SIG-M5 (cell line): ENCODE measurements around the gene SLC30A4.
"Not testable (repeated sequence)": the region's sequence is repeated elsewhere in the genome, so short reads cannot be mapped to it uniquely, and the experiment has no call there.

ENCODE experiments used
- DNase-seq: peaks from one replicate; lab custom pipeline; 2025; lab: John Stamatoyannopoulos, UW

Gene SLC30A4

DNA sequence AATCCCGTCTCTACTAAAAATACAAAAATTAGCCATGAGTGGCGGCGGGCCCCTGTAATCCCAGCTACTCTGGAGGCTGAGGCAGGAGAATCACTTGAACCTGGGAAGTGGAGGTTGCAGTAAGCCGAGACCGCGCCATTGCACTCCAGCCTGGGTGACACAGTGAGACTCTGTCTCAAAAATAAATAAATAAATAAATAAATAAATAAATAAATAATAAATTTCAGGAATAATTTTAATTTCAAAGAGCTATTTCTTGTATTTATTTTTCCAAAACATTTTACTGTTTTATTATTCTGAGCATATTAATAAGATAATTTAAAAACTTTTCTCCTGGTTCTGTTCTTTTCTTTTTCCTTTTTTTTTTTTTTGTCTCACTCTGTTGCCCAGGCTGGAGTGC, 15.4 kb downstream of the SLC30A4 start:
- DNase-seq: not testable (repeated sequence)

DNA sequence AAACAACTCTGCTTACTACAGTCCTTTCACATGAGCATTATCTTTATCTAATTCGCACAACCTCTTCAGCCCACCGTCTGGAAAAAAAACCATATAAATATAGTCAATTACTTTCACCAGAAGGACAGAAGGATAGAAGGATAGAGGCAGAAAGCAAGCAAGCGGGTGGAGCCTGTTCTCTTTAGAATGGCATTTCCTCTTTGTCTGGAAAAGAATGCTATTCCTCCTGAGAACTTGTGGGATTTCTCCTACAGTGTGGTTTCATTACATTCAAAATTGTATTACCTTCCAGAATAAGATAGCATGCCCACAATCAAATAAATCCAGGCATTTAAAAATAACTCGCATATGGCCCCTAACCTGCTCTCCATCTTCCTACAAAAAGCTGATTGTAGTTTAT, 23.1 kb downstream of the SLC30A4 start:
- DNase-seq: no peak

DNA sequence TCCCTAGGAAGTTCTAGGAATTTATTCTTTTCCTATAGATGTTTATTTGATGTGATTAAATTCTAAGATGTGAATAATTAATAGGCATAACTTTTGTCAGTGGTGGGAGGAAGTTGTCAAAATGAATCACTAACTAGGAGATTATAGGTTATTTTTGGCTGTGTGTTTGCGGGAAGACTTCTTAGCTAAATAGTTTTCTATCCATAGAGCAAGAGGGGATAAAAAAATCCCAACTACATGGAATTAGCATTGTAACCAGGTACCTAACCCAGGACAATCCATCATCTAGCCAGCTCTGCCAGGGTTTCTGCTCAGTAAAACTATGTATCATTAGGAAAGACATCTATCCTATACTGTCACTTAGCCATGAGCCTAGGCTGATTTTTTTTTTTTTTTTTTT, 23.9 kb downstream of the SLC30A4 start:
- no peak for DNase-seq

DNA sequence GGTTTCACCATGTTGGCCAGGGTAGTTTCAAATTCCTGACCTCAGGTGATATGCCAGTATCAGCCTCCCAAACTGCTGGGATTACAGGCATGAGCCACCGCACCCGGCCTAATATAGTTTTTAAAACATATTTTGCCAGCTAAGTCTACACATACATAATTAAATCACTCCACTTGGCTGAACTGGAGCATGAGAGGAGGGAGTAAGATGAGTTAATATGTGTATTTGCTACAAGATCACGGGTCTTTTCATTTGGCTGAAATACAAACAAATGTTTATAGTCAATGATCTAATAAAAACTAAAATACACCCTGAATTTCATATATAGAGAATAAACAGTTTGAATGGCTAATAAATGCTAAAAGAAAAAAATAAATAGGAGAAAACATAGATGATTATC, 25.3 kb downstream of the SLC30A4 start:
- no peak for DNase-seq

DNA sequence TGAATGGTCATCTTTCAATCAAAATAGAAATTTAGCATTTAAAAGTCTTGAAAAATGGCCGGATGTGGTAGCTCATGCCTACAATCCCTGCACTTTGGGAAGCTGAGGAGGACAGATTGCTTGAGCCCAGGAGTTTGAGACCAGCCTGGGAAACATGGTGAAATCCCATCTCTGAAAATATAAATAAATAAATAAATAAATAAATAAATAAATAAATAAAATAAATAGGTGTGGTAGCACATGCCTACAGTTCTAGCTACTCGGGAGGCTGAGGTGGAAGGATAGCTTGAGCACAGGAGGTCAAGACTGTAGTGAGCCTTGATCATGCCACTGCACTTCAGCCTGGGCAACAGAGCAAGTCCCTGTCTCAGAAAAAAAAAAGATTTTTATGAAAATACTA, 25.9 kb downstream of the SLC30A4 start:
- DNase-seq: no peak

DNA sequence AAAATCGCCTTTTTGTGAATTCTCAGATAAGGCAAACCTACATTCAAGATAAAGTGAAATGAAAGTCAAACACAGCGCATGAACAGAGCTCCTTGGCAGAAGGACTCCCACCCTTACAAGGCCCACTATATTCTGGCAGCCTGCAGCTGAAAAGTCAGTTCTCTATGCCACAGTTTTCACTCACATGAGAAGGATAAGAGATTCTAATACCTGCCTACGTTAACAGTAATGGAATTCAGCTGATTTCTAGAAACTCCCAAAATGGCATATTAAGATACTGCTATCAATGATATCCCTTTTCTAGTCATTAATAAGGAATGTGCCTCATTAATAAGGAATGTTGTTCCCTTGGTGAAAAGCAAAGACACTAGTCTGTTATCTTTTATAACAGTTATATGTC, 27.0 kb downstream of the SLC30A4 start:
- DNase-seq: no peak

DNA sequence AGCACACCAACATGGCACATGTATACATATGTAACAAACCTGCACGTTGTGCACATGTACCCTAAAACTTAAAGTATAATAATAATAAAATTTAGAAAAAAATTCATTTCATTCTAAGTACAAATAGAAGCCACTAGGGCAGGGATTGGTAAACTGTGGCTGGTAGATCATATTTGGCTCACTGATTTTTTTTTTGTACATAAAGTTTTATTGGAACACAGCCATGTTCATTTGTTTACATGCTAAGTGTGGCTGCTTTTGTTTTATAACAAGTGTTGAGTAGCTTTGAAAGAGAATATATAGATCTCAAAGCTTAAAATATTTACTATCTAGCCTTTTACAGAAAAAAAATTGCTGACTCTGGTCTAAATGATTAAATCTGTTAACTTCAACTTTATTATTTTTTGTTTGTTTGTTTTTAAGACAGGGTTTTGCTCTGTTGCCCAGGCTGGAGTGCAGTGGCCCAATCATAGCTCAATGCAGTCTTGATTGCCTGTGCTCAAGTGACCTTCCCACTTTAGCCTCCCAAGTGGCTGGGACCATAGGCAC, 32.8 kb downstream of the SLC30A4 start:
- no peak for DNase-seq

DNA sequence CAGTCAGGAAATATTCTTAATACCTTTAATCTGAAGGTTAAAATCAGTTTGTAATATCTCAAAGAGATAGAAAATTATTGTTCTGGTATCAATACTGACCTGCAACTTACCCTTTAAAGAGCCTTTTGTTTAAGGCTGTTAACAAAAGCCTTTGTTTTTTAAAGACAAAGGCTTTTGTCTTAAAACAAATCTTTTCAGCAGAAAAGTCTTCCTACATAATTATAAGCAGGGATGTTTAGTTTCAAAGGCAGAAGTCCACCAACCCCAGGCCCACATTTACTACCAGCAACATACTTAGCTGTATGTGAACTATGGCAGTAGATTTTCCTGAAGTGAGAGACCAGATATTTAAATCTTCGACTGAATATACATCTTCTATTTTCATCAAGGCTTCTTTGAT, 36.2 kb downstream of the SLC30A4 start:
- no peak for DNase-seq

DNA sequence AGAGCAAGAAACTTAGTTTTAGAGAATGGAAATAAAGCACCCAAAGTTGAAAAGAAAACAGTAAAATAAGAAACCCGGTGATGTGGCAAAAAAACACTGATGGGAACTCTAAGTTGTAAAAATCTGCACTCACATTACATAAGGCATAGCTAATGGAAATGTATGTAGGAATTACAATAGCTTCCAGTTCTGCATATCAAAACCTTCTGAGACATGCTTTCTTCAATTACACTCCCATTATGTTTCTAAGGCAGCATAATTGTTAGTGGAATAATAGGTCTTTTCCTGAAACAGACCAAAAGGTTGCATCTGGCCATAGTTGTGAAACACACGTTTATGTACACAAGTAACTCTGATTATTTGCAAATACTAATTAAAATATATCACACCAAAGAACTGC, 41.4 kb downstream of the SLC30A4 start:
- DNase-seq: no peak

DNA sequence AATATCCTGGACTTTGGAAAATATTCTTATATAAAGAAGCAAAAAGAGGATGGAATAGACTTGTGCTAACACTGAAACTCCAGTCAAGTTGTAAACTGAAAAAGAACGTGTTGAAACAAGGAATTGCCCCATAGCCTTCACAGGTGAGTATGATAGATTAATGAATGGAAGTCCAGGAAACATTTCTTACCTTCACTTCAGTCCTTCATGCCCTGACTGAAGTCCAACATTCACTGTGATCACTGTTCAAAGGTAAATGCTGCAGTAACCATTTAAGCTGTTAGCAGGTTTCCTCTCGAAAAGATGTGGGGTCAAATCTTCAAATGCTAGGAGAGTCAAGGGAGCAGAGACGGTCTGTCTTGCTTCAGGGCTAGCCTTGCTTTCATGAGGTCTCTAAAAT, 46.1 kb downstream of the SLC30A4 start:
- no peak for DNase-seq

DNA sequence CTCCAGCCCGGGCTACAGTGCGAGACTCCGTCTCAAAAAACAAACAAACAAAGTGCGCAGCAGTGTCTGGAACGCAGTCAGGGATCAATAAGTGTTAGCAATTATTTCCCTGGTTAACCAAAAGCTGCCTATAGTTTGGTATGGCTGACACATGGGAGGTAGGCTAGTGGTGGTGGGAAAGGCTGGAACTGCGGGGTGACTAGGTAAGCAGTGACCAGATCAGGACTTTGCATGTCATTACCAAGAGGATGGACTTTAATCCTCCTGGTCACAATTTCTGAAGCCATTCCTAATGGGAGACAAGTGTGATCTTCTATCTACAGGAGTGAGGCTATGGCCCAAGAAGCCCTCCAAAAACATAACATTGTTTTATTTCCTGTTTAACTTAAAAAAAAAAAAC, 47.8 kb downstream of the SLC30A4 start:
- DNase-seq: no peak

DNA sequence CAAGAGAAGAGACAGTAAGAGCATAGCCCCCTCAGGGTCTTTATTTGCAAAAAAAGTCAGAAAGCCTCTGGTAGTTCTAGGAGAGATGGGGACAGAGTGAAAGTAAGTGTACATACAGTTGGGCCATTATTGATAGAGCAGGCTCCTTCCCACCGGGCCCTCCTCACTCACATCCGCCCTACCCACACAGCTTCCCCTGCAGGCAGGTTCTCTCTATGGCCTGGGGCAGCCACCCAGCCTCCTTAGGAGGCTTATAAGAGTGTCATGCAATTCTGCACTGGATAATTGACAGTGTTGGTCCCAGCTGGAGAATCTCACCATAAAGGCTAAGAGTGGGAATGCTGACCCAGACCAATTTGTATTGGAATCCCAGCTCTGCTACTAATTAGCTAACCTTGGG, 49.5 kb downstream of the SLC30A4 start:
- no peak for DNase-seq

DNA sequence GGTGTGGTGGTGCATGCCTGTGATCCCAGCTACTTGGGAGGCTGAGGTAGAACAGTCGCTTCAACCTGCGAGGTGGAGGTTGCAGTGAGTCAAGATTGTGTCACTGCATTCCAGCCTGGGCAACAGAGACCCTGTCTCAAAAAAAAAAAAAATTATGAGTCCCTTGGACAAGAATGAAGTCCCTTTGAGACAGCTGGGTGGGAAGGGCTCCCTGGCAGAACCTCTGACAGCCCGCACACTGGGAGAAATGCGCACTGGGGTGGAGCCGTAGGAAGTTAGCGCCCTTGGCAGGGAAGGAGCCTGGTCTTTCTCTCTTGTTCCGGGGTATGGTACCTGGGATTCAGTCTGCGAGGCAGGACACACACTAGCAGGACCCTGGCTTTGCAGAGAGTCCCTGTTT, 51.4 kb downstream of the SLC30A4 start:
- no peak for DNase-seq

DNA sequence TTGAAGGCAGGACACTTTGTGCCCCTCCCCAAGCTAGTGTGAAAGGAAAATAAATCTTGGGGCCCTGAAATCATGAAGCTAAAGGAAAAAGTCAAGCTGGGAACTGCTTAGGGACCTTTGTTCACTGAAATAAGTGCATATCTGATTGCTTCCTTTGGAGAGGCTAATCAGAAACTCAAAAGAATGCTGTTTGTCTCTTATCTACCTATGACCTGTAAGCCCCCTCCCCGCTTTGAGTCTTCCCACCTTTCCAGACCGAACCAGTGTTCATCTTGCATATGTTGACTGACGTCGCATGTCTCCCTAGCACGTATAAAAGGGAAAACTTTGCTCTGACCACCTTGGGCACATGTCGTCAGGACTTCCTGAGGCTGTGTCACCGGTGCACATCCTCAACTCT, 53.1 kb downstream of the SLC30A4 start:
- no peak for DNase-seq

DNA sequence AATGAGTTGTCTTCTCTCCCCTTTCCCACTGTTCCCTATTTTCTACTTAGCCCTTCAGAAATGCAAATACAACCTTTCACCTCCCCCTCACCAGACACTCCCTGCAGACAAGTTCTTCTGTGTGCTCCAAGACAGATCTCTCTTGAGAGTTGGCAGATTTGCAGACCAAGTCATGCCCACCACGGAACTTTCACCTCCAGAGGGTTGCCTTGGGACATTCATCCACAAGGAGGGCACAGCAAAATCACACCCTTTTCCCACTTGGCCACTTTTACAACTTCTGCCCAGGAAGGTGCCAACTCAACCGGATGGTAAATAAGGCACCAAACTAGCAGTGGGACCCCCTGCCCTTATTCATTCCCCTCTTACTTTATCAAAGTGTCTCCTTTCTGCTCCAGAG, 53.5 kb downstream of the SLC30A4 start:
- DNase-seq: no peak

DNA sequence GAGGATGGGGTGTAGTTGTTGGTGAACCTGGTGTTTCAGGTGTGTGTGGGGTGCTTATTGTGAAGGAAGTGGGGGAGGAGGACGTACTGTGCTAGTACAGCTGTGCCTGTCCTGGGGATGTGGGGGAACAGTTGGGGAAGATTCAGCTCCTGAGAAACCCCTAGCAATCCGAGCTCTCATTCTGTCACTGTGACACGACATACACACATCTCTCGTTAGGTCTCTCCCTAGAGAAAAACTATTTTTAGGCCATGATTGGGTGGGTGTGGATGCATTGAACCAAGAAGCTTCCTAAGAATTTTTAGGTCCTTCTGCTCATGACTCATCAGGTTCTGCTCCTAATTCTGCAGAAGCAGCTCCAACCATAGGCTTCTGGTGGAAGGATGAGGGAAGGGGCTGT, 54.3 kb downstream of the SLC30A4 start:
- DNase-seq: no peak

DNA sequence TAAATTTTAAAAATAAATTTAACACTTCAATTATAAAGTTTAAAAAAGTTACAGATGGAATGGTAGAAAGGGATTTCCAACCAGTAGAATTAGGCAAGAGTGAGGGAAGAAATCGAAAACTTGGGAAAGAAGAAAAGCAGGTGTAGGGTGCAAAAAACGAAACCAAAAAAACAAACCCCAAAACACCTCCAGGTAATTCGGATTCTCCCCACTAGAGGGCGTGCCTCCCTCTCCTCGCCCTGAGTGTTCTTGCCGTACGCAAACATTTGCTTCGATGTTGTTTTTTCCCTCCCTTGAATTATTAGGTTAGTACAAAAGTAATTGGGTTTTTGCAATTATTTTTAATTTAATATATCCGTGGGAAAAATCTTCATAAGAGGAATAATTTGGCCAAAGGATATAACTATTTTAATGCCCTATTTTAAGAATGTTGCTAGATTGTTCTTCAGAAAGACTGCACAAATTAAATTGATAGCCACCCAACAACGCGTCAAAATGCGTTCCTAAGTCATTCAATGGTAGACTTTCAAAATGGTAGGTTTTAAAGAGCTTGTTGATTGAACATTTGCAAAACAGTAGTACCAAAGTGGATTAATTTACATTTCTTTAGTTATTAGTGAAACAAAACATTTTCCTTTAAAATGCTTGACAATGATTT, 63.7 kb downstream of the SLC30A4 start:
- DNase-seq: no peak

DNA sequence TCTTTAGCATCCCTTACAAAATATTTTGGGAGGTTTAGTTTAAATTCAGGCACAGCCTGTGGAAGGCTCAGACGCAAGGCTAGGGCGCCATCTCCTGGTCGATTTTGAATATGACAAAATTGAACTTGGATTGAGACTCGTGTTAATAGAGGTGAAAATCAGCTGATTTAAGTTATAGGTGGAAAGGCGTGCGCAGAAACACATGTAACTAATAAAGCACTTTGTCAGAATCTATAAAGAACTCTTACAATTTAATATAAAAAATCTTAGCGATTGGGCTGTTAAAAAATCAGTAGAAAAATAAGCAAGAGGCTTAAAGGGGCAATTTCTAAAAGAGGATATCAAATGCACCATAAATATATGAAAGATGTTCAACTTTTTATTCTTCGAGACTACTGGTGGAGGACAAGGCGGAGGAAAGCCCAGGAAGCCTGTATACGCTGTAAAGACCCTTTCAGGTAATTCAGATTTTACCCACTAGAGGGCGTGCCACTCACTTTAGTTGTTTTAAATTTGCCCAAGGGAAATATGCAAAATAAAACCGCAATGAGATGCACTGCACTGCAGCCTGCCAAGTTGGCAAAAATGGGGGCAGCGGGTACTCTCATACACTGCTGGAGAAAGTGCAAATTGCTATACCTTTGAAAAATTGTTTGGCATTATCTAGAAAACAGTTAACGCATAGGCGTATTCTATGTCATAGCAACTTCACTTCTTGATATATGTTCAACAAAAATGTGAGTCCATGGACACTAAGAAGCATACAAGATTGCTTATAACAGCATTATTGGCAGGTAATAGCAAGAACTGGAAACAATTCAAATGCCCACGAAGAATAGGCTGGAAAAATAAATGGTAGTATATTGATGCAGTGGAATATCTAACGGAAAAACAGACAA, 64.7 kb downstream of the SLC30A4 start:
- DNase-seq: no peak

DNA sequence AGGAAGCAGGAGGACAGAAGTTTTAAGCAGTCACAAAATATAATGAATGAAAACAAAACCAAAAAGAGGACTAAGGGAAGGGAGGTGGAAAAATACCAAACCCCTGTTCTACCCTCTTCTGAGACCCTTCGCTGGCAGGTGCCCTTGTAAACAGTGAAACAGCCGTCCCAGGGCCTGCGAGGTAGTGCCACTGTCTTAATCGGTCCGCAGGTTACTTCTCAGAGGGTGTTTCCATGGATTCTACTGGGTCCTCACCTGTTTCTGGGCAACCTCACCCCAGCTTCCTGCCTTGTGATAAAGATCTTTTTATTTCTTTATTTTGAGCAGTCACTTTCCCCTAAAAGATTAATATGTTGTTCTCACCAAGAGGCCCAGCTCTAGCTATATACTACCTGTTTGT, 65.3 kb downstream of the SLC30A4 start:
- DNase-seq: no peak

DNA sequence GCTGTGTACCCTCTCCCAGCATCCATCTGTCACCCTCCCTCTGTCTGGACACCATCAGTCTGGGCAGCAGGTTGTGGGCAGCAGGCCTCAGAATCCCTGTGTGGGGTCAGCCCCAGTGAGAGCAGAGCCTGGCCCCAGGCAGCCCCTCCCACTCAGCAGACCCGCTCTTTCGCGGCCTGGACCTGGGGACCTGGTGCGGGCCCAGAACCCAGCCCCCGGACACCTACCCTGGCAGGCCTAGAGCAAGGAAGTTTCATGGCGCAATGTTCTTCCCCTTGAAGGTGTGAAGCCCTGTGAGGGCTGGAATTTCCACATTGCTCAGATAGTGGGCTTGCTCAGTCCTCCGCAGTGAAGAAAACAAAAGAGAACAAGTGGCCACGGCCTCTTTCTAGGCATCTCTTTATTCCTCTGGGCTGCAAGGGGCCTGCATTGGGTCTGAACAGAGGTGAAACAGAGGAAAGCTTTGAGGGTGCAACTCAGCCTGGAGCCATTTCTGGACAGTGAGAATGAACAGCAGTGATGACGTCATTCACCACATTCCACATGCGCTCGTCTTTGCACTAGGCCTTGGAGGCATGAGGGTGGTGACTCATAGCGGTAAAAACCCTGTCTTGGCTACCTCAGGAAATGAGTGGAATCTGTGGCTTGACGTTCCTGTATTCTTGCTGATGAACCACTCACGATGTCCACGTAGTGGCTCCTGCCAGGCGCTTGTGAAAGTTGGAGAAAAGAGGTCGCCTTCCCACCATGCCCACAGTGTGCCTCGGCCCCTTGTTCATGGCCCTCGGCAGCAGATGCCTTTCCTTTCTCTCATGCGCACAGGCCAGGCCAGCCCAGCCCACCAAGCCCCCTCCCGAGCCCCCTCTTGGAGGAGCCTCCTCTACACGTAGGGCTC, 66.1 kb downstream of the SLC30A4 start:
- peak; percentile 48 for DNase-seq

DNA sequence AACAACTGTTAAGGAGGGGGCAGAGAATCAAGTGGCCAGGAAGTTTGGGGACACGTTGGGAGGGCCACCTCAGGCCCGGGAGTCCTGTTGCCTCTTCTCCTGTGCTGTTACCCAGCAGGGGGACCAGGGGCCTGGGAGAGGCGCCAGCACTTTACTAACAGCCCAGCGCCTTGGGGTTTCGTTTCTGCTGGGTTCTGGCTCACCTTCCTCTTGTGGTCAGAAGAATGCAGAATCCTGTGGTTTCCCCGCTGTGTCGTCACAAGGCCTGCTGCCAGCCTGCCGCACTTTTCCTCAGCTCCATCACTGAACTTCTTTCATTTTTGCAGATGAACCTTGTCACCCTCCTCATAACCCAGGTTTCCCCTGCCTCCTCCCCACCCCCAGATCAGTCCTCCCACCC, 67.7 kb downstream of the SLC30A4 start:
- DNase-seq: peak; percentile 74

DNA sequence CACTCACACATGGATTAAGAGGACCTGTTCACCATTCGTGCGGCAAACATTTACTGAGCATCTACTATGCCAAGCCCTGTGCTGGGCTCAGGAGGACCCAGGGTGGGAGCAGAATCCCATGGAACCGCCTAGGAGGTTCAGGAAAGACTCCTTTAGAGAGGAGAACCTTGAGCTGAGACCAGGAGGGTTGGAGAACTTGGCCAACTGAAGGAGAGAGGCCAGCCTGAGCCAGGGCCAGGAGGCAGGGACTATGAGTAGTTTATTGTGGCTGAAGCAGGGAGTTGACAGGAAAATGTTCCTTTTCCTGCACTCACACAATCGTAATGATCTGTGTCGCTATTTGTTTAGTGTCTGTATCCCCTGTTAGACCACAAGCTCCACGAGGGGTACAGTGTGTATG, 71.3 kb downstream of the SLC30A4 start:
- no peak for DNase-seq
